RCC 7860 (cell line): ENCODE measurements around the gene FGR.
"Not testable (repeated sequence)": the region's sequence is repeated elsewhere in the genome, so short reads cannot be mapped to it uniquely, and the experiment has no call there.

Experiments used
- DNase-seq: peaks from one replicate; pipeline ENCODE4 v3.0.0-alpha.2; 2015; ENCODE audit warnings: low spot score
- FAIRE-seq: peaks from 2 replicates; lab custom pipeline; 2012; peaks lifted over from hg19 to GRCh38; lab: Jason Lieb, UNC

Gene FGR

DNA sequence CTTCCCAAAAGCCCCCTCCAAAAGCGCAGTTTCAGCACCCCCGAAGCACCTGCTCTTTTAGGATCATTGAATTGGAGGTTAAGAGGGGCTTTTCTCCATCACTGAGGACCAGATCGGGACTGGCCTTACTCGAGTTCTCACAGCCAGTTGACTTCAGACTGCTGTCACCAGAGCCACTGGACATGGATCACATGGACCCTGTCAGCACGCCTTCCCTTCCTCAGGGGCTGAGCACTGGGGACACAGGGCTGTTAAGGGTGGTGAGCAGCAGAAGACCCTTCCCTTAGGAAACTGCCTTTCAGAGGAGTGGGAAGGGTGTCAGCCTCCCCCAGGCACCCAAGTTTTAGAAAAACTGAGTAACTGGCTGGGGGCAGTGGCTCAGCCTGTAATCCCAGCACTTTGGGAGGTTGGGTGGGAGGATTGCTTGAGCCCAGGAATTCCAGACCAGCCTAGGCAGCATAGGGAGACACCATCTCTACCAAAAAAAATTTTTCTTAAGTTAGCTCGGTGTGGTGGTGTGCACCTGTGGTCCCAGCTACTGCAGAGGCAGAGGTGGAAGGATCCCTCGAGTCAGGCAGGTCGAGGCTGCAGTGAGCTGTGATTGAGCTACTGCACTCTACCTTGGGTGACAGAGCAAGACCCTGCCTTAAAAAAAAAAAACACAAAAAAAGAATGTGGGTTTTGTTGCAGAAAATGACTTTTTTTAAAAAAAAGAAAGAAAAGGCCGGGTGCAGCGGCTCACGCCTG, 584 bp upstream of the FGR start:
- DNase-seq (no peak), FAIRE-seq (no peak)

DNA sequence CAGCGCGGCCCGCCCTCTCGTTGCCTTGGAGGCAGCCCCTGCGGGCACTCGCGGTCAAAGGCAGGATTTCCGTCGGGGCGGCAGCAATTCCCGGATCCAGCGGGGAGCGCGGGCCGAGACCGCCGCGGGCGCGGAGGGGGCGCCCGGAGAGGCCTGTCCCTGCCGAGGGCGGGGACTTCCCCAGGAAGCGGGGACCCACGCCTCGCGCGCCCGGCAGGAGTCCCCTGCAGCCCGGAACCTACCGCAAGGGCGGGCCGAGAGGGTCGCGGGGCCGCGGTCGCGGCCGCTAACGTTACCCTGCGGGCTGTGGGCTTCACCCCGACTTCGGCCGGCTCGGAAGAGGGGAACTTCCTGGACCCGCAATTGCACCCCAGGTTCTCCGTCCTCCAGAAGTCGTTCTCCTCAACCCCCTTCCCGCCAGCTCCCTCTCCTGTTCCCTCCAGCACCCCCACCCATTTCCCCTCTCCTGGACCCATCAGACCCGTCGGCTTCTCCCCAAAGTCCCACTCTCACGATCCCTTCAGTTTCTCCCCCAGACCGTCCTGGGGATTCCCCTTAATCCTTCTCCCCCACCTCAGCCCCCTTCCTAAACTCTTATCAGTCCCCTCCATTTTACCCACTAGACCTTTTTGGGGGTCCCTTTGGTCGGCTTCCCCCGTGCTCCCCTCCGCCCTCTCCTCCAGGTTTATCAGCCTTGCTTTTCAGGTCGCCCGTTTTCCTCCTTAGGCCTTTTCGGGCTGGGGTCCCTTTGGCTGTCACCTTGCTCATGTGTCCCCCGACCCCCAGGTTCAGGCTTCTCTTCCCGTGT, 604 bp downstream of the FGR start:
- DNase-seq (no peak), FAIRE-seq (no peak)

DNA sequence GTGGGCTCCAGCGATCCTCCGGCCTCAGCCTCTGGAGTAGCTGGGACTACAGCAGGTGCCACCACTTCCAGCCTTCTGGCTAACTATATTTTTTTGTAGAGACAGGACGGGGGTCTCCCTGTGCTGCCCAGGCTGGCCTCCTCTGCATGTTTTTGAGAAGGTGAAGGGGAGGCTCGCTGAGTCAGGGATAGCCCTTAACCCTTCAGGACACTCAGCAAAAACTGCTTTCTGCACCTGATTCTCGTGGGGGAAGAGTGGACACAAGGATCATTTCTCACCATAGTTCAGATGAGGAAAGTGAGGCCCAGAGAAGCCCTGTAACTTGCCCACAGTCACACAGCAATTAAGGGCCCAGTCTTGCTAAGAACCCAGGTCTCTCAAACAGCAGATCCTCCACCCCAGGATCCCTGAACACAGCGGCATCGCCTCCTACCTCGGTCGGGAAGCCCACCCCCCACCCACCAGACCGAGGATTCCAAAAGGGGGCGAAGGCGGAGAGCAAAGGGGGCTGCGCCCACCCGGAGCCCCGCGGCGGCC, 1.3 kb downstream of the FGR start:
- DNase-seq (no peak), FAIRE-seq (no peak)

DNA sequence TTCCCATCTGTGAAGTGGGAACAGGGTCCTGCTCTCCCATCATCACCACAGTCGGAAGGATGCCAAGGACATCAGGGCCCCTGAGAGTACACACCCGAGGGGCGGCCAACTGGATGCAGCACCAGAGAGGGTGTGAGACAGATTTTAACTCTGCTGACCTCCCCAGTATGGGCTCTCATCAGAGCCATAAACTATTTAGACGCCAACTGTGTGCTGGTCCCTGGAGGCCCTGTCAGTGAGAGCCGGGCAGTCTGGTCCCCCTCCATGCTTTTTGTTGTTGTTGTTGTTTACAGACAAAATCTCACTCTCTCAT, 1.7 kb downstream of the FGR start:
- no peak for DNase-seq
- FAIRE-seq = no peak

DNA sequence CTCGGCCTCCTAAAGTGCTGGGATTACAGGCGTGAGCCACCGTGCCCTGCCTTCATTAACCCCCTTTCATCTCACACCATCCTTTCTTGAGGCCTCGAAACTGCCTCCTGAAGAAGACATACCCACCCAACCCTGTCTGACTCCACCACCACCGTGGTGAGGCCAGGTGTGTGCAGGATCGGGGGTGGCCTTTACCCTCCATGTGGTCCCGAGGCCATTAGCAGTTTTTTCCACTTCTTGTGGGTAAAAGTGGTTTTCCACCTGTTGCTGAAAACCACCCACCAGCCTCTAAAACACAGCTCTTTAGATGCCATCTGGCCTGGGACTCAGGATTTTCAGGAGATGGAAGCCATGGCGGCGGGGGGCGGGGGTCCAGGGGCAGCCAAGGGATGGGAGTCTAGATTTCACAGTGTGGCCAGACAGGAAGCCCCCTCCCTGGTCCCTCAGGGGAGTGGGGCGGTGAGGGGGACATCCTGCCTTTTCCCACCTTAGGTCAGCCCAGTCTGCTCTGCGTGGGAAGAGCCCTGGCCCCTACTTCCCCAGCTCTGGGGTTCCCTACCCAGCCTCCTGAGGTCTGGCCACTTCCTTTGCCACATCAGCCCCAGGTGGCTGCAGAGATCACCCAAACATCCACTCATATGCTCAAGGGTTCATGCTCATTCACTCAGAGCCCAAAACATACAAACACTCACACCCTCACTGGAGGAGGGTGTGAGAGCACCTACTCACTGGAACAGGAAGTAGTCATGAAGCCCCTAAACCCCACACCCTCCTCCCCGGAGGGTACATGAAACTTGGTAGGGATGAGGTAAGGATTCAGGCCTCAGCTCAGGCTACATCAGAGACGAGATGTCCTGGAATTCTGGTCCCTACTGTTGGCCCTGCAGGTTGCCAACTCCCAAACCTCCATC, 2.3 kb downstream of the FGR start:
- no peak for DNase-seq
- FAIRE-seq = no peak

DNA sequence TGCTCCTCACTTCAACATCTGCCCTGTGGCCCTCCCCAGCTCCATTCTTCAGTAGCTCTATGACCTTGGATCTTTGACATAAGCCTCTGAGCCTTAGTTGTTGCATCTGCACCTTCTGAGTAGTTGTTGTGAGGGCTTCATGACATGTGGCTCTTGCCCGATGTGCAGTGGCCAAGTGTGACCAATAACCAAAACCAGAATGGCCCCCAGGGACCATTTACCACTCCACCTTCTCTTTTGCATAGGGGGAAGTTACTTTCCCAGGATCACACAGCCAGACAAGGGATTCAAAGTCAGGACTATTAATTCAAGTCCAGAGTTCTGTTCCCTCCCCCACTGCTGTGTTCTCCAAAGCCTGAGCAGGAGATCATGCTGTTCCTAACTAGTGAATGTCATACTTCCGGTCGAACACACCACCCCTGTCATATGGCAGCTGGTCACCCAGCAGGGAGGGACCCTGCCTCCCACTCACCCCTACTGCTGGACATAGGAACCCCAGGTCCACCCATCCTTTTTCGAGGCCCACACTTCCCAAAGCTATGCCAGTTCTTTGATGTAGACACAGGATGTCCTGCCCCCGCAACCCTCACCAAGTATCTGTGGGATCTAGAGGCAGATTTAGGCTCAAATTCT, 4.0 kb downstream of the FGR start:
- no peak for DNase-seq
- no peak for FAIRE-seq

DNA sequence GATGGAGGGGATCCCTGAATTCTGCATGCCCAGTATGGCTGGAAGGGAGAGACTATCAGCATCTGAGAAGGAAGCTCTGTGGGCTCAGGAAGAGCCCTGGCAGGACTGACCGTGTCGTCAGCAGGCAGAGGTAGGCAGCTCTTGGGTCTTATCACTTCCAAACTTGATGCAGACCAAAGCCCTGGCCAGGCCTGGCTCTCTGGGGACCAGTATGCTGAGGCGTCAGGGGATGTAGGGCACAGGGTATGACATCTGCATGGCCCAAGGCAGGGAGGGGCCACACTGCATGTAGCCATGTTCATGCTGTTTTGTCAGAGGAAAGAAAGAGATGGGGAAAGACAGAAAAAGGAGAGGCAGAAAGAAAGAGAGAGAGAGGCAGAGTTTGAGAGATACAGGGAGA, 6.3 kb downstream of the FGR start:
- DNase-seq (no peak), FAIRE-seq (no peak)

DNA sequence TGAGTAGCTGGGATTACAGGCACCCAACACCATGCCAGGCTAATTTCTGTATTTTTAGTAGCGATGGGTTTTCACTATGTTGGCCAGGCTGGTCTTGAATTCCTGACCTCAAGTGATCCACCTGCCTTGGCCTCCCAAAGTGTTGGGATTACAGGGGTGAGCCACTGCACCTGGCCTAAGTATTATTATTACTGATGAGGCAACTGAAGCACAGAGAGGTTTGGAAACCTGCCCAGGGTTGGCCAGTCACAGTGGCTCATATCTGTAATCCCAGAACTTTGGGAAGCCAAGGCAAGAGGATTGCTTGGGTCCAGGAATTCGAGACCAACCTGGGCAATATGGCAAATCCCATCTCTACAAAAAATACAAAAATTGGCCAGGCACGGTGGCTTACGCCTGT, 7.3 kb downstream of the FGR start:
- not testable (repeated sequence) for FAIRE-seq, DNase-seq

DNA sequence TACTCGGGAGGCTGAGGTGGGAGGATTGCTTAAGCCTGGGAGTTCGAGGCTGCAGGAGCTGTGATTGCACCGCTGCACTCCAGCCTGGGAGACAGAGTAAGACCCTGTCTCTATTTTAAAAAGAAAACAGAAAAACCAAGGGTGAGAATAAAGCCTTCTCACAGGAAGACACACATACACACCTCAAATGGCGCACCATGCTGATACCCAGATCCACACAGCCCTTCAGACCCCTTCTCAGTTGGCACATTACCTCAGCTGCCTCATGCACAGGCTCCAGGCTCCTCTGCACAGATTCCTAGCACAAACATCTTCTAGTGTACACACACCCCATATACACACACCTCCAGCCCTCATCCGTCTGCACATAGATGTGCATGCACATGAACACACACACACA, 7.9 kb downstream of the FGR start:
- DNase-seq (no peak), FAIRE-seq (no peak)

DNA sequence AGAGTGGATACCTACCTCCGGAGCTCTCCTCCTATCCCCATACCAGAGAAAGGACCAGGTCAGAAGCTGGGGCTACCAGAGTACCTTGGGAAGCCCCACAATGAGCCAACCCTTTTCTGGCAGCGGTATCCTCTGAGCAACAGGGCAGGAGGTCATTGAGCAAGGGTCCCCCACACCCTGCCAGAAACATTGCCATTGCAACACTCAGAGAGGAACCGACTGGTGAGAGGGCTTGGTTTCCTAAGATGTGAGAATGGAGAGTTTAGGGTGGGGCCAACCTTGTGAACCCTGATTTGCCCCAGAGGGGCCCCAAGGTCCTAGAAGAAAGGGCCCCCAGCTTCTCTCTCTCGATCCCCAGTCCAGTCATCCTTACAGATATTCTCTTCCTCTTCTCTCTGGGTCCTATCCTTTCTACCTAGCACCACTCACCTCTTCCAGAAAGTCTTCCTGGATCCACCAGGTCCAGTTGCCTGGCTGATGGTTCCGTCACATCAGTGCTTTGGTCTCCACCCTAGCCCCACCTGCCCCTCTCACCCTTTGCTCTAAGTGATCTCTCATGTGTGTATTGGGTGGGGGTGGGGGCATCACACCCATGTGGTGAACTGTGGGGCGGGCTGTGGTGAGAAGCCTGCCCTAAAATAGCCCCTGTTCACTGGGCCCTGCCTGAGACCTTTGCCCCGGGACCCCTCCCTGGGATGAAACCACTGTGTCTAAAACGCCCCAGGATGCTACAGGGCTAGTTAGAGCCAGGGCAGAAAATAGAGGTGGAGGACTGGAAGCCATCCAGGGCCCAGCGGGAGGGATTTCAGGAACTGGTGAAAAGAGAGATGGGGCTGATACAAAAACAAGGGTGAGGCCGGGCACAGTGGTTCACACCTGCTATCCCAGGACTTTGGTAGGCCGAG, 8.7 kb downstream of the FGR start:
- no peak for DNase-seq
- FAIRE-seq = no peak

DNA sequence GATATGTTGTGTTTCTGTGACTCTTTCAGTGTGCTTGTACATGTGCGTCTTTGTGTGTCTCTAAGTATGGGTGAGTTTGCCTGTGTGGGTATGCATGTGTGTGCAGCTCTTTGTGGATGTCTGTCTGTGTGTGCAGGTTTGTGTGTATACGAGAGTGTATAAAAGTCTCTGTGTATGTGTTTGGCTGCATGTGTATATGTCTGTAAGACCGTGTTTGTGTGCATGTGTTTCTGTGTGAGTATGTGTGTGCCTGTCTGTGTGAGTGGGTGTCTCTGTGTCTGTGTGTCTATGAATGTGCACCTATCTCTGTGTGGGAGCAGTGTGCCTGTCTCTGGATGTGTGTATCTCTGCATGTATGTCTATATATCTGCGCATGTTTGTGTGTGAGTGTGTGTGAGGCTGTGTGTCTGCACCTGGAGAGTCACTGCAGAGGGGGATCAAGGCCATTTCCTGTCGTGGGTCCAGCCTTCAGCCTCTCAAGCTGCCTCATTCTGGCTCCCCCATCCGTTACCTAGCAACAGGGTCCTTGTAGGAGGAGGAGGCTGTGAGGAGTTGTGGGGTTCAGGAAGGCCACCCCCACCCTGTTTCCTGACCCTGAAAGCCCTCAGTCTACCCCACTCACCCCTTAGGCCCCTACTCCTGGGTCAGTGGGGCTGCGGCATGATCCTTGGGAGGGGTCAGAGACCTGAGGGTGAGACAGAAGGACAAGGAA, 10.4 kb downstream of the FGR start:
- FAIRE-seq = no peak
- DNase-seq = no peak

DNA sequence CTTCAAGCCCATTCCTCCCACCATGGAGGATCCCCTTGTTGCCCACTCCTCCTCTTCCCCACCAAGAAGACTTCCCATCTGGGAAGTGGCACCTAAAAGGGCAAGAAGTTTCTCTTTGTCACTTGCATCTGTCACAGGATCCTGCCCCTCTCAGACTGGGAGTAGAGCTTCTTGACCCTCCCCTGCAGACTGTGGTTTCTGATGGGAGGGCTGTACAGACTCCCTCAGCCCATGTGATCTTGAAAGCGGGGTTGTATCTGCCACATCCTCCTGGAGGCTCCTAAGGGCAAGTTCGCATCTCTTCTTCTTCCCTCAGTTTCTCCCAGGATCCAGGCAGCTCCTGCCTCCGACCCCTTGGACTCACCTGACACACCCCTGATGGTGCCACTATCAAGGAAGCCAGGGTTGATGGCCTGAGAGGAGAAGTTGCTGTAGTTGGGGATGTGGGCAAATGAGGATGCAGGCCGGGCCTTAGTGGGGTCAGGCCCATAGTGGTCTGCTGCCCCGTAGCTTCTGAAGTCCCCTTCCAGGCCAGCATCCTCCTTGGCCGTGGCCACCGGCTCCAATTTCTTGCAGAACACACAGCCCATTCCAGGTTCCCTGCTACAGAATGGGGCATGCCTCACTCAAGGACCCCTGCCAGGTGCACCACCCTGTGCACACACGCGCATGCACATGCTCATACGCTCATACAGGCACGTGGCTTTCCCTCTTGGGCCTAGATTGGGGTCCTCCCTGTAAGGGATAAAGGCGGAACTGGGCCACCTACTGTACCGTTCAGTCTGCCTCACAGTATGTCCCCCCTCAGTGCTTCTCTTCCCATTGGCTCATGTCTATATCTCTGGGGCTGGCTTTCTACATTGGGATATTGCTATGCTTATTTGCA, 11.4 kb downstream of the FGR start:
- DNase-seq (no peak), FAIRE-seq (no peak)

DNA sequence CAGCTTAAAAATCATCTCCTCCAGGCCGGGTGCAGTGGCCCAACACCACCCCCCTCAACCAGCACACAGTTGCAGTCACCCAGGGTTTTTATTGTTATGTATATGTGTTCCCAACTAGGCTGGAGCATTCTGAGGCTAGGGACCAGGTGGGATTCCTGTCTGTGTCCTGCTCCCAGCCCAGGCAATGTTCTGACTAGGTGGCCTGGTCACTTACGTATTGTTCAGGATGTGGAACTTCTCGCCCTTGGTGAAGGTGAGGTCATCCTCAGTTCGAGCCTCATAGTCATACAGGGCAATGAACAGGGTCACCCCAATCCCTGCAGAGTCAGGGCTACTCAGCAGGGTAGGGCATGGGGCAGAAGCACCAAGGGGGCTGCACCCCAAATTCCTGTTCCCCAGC, 12.2 kb downstream of the FGR start:
- no peak for DNase-seq
- no peak for FAIRE-seq

DNA sequence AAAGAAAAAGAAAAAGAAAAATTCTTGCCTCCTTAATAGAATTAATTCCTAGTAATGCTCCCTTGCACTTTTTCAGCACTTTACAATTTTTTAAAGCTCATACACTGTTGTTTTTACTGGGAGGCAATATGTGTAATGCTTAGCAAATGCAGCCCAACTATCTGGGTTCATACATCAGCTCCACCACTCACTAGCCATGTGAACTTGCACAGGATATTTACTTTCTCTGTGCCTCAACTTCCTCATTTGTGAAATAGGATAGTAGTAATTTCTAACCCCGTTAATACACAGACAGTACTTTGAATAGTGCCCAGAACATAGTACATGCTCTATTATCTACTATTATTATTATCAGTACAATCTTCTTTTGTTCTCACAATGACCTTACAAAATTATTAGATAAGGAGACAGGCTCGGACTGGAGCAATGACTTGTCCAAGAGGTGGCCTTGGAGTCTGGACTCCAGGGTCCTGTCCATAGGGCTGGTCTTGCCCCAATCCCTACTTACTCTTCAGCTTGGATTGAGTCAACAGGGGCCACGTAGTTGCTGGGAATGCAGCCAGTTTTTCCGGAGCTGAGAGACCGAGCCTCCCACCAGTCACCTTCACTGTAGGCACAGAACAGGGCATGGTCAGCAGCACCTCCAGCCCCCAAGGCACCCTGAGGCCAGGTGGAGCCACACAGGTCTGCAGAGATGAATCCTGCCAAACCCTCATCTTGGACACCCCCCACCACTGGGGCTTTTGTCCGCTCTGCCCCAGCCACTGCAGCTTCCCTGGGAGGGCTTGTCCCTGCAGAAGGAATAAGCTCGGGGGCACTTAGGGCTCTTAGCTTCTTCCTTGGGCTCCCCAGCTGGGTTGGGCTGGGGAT, 13.7 kb downstream of the FGR start:
- DNase-seq = no peak
- FAIRE-seq = no peak

DNA sequence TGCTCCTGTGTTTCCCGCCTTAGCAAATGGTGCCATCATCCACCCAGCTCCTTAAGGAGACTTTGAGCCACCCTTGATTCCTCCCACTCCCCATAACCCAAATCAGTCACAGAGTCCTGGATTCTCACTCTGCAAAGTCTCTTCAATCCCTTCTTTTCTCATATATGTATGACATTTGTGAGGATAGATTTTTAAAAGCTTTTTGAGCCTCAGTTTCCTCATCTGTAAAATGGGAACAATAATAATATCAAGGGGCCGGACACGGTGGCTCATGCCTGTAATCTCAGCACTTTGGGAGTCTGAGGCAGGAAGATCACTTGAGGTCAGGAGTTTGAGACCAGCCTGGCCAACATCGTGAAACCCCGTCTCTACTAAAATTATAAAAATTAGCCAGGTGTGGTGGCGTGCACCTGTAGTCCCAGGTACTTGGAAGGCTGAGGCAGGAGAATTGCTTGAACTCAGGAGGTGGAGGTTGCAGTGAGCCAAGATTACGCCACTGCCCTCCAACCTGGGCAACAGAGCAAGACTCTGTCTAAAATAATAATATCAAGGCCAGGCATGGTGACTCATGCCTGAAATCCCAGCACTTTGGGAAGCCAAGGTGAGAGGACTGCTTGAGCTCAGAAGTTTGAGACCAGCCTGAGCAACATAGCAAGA, 15.1 kb downstream of the FGR start:
- not testable (repeated sequence) for FAIRE-seq, DNase-seq

DNA sequence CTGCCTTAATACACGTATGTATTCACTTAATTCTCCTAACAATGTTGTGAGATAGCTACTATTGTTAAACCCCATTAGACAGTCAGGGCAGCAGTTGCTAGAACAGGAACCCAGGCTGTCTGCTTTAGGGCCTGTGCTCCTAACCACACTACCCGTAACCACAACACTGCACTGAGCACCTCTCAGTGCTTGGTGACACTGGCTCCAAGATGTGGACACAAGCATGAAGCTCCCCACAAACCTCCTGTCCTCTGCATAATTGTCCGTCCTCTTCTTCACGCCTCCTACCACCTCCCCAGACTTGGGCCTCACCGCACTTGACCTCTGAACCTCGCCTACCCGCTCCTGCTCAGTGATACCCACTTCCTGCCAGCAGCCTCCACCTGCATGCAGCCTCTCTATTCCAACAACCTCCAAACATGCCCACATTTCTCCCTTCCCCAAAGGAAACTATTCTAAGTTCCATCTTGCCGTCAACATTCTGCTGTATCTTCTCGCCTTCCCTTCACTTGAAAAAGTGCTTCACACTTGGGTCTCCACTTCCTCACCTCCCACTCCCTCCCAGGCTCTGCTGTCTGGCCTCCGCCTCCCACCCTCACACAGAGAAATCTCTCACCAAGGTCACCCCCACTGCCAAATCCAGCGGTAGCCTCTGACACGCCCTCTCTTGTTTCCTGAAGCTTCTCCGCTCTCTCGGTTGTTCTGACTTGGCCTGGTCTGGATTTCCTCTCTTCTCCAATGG, 16.5 kb downstream of the FGR start:
- no peak for FAIRE-seq

More for the DNA sequence above, 16.5 kb downstream of the FGR start:
- no peak for DNase-seq
